Measurements from ENCODE around the gene ABTB1.
"Not testable (repeated sequence)": the region's sequence is repeated elsewhere in the genome, so short reads cannot be mapped to it uniquely, and the experiment has no call there.

The ABTB1 gene

DNA sequence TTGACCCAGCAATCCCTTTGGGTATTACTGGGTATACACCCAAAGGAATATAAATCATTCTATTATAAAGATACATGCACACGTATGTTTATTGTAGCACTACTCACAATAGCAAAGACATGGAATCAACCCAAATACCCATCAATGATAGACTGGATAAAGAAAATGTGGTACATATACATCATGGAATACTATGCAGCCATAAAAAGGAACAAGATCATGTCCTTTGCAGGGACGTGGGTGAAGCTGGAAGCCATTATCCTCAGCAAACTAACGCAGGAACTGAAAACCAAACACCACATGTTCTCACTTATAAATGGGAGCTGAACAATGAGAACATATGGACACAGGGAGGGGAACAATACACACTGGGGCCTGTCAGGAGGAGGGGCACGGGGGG lies 32.1 kb downstream of the ABTB1 start:
- not testable (repeated sequence) for DNase-seq (ENCODE audit: low read depth)

DNA sequence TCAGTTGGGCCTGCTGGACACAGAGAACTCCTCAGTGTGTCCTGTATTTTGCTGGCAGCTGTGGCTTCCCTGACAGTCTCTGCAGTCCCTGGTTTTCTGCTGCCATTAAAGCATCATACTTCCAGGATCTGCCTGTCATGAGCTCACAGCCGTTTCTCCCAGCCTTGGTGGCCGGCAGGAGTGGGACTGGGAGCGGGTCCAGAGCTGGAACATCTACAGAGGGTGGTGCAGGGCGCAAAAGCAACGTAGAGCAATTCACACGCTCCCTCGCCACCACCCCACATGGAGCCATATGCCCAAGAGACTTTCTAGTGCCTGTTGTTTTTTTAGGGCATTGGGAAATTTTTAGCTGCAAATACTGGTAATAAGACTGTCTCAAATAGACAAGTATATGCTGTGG lies 33.6 kb downstream of the ABTB1 start:
- no peak for DNase-seq (ENCODE audit: low read depth)

DNA sequence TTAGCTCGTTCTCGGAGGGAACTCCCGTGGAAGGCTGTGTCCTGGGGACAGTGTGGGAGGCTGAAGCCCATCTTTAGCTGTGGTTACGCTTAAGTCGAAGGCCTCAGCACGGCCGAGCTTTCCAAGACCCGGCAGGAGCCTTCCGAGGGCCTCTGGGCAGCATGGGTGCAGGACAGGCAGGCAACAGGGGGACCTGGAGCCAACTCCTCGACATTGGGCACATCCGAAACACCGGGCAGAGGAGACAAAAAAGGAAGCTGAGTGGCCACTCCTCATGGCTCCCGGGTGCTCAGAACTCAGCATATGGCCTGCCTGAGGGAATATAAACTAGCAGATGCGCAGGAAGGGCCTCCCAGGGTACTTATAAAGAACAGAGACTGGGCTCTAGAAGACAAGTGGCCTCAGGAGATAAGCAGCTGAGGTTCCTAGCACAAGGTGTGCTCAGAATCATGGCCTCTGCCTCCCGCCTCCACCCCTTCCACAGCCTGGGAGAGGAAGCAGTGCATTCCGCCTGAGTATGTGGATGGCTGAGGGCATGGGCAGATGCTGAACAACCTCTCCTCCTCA lies 34.1 kb downstream of the ABTB1 start:
- DNase-seq (ENCODE audit: low read depth): no peak

DNA sequence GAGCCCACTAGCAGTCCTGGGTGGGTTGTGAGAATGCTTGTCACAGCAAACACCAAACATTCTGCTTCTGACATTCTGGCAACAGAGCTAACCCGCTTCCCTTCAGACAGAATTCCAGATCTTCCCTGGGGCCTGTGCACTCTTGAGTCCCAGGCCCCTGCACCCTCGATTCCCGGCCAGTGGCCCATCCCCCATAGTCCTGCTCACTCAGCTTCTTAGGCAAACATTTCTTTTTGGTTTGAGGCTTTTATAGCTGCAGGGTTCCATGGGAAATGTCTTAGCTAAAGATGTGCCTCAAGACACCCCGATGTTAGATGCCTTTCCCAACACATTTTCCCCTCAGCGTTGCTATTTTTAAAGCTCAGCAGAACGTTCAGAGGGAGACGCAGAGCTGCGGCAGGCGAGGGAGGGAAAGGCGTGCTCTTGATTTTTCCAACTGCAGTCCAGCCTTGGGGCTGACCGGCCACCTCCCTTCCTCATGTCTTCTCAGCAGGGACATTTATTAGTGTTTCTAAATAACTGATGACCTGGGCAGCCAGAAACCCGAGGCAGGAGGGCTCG lies 35.2 kb downstream of the ABTB1 start:
- no peak for DNase-seq (ENCODE audit: low read depth)

DNA sequence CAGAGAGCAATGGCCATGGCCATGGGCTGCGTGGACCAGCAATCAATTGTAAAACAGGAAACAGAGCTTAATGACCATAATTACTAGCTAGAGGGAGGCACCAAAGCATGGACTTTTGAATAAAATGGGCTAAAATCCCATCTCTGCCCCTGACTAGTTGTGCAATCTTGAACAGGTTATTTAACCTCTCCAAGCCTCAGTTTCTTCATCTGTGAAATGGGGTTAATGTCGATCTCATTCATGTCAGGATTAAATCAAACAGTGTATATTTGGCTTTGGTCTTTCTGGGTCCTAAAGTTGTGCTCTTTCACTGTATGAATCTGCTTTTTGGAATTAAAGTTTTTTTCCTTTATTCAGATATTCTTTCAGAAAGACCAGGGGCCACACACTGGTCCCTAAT lies 36.1 kb downstream of the ABTB1 start:
- DNase-seq (ENCODE audit: low read depth): no peak

DNA sequence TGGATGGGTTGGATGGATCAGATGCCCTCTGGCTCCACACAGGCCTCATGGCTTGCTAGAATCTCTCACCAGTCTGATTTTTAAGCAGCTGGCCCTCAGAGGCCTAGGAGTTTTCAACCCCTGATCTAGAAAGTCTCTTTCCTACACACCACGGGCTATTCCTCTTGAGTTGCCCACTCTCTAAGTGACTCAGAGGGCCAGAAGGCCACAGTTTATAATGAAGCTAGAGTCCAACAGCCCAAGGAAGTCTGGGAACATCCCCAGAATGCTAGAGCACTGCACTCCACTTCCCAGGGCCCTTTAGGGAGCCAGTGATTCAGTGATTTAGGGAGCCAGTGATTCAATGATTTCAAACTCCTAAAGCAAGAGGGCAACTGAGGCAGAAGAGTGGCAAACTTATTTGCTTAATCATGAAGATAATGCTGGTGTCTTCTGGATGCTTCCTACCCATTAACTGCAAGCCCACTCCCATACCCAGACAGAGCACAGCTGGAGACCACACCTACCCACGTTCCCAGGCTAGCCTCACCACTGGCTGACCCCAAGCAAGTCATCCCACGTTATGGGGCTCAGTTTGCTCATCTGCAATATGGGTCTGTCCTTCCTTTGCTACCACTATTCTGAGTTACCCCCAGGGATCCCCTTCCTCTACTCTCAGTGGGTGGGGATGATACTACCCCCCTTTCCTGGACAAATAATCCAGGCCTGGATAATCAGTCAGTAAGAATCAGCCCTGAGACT lies 36.7 kb downstream of the ABTB1 start:
- no peak for DNase-seq (ENCODE audit: low read depth)

DNA sequence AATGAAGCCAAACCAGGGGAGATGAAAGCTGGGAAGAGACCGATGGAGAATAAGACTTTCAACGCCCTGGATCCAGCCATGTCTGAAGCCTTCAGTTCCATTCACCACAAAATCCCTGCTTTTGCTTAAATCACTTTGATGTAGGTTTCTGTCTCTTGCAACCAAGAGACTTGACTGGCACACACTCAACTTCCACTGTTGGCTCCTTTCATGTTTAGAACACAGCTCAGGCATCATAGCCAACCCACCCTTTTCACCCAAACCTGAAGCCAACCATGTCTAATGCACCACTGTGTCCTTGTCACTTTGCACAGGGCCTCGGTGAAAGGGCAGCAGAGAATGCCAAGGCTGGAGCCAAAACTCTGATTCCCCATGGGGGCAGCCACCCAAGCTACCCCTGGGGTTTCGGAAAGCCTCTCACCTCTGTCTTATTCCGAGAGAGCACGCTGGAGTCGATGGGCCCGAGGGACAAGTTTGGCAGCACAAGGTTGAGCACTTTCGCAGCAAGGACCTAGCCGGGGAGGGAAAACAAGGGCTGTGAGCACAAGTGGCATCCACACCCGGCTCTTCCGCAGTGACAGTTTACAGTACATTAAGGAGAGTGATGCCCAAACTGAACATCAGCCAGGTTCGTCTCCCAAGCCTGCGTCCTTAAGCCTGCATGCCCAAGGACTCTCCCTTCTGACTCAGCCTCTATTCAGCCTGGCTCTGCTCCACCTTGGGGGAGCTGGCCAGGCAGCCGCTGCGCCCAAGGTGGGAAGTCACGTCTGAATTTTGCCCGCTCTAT lies 37.6 kb downstream of the ABTB1 start:
- DNase-seq (ENCODE audit: low read depth): no peak

DNA sequence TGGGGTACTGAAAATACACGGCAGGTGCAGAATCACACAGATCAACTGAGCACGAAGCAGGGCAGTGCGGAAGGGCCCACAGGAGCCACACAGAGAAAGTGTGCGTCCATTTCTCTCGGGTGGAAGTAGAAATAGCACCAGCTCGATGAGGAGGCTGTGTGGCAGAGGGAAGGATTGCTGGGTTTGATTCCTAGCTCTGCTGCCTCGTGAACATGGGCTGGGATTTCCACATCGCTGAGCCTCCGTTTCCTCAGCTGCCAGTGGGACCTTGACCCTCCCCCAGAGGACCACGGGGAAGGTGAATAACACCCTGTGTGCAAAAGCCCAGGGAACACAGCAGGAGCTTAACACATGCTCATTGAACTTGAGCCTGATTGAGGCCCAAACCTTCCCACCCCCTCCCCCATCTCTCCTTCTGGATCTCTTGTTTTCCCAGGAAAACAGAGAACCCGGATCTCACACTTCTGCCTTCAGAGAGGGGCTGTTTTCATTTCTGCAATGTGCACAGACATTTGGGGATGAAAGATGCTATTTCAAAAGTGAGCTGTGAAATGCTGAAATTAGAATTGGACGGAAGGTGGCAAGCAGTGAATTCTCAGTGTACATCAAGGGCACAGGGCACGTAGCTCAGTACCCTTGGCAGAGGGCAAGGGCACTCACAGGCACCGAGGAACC lies 38.4 kb downstream of the ABTB1 start:
- no peak for DNase-seq (ENCODE audit: low read depth)

DNA sequence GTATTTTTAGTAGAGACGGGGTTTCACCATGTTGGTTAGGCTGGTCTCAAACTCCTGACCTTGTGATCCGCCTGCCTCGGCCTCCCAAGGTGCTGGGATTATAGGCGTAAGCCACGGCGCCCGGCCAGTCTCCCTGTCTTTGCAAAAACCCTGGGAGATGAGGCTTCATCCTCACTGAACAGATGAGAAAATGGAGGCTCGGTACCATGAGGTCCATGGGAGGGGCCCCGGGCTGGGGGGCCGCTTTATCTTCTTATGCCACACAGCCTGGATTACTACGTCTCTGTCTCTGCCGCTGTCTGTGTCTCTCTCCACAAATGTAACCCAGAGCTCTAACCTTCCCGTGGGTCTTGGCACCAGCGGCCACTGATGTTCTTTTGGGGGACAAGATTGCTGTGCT lies 39.1 kb downstream of the ABTB1 start:
- DNase-seq (ENCODE audit: low read depth): no peak

DNA sequence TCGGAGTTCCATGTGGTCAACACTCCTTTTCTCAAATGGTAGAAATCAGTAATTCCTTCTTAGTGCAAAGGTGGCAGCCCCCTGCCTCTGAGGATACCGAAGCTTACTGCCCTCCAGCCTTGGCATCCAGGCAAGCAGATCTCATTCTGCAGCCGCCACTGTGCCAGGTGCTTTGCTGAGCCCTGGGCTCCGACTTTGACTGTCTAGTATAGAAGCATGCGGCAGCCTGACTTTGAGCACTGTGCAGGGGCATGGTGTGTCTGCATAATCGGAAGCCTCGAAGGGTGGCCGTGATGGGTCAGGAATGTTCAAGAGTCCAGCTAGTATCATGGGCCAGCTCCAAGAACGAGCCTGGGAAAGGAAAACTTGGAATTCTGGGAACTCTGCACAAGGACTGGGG lies 39.7 kb downstream of the ABTB1 start:
- no peak for DNase-seq (ENCODE audit: low read depth)

- DNase-seq (ENCODE audit: low read depth): no peak
Measured at GRCh38 chr3:127712881-127713771, 40.4 kb downstream of the ABTB1 start.

DNA sequence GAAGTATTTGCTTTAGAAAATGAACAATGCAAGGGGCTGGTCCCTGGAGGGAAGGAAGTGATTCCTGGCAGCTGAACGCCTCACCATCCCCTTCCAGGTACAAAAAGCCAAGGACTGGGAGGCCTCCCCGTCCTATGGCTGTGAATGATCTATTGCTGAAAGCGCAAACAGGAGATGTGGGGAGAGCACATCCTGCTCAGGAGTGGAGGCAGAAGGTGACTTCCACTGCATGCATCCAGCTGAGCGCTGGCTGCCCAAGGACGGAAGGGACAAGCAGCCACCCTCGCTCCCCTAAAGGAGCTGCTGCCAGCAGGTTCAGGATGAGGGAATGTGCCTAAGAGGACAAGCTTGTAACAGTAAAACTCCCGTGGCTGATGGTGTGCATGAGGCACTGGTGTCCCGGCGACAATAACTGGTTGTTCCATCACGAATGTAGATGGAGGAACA lies 41.4 kb downstream of the ABTB1 start:
- no peak for DNase-seq (ENCODE audit: low read depth)

DNA sequence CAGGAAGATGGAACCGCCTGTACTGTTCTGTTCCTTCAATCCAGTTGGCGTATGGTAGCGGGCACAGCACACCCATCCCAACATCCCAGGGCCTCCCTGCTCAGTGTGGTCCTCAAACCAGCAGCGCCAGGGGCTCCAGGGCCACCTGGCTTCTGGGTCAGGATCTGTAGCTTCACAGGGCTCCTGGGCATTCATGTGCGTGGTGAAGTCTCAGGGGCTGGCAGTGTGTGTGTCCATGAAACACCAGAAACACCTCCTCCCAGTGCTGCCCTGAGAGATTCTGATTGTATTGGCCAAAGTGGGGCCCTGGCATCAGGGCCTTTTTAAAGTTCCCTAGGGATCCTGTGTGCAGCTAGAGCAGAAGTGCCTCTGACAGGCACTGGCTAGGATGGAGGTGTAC lies 42.1 kb downstream of the ABTB1 start:
- DNase-seq (ENCODE audit: low read depth): no peak

GRCh38 chr3:127715532-127715931 lies 42.8 kb downstream of the ABTB1 start:
- no peak for DNase-seq (ENCODE audit: low read depth)

DNA sequence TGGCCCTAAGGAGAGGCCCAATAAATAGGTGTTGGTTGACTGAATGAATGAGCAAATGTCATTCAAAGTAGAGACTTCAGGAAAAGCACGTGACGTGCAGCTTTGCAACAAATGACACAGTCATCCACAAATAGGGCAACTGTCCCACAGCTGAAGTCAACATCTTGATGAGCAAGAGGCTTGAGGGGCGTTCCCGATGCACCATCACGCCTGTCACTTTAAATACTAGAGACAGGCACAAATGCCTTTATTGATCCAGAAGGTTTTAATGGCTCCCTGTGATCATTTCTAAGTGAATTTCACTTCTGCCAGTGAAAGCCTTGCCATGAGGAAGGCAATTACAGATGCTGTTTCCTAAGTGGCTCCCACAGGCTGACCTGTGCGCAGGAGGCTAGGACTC lies 43.6 kb downstream of the ABTB1 start:
- DNase-seq (ENCODE audit: low read depth): no peak

DNA sequence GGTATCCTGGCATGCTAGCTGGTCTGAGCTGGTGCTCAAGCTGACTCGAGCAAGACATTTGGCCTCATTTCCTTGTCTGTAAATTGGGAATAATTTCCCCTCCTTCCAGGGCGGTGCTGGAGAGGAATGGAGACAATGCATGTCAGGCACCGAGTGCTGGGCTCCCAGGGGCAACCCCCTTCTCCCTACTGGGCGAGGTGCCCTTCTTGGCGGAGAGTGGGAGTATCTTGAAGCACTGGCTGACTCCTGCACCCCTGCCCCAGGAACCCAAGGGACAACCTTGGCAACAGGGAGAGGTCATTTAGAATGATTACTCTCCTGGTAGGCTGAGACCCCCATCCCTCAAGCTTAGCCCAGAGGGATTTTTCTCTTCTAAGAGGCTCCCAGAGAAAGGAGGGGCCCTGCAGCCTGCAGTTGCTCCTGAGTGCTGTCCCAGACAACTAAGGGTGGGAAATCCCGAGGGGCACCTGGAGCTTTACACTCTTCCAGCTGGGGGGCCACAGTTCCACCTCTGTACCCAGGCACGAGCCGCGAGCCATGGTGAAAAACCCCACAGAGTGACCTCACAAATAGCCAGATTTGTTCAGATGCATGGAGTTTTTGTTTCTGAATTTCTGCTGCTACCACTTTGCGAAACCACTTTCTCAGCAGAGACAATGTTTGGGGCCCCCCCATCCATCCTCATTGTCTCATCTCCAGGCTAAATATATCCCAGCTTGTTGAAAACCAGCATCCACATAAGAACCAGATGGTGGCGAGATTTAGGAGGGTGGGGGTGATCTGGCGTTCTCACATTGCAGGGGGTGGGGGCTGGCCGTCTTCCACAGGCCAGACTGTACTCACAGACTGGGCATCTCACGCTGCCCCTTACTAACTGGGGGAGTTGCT lies 44.8 kb downstream of the ABTB1 start:
- DNase-seq (ENCODE audit: low read depth): no peak

GRCh38 chr3:127718245-127718915 lies 45.6 kb downstream of the ABTB1 start:
- no peak for DNase-seq (ENCODE audit: low read depth)

GRCh38 chr3:127718916-127719290 lies 46.2 kb downstream of the ABTB1 start:
- DNase-seq (ENCODE audit: low read depth): no peak

DNA sequence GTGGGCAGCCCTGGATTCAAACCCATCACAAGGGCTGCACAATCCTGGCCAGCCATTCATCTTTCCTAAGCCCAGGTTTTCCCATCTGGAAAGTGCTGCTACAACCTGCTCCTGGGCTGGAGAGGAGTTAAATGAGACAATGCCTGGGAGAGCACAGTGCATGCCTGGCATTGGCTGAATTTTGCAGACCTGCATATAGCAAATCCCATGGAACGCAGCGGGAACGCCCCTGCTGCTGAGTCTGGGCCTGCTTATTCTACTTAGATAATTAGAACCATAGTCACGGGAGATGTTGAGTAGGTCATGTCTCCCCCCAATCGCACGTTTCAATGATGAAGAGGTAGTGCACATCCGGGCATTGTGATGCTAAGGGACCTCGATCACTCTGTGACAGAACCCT lies 46.6 kb downstream of the ABTB1 start:
- DNase-seq (ENCODE audit: low read depth): no peak
